NT2/D1 (cell line): Measurements from ENCODE around the gene DNM3.

ENCODE experiments used
- SUZ12 ChIP-seq: IDR thresholded peaks from 2 replicates; pipeline ENCODE4 v1.6.1; 2011; ENCODE audit not compliant: insufficient read length, insufficient read depth; ENCODE audit errors: extremely low read depth
- YY1 ChIP-seq: IDR thresholded peaks from 2 replicates; pipeline ENCODE4 v1.6.1; 2011; ENCODE audit not compliant: insufficient read length, insufficient read depth

GRCh38 chr1:172397633-172398032 is 556.3 kb downstream of the DNM3 start:
- TF ChIP-seq YY1 (no peak), SUZ12 (no peak)
